Natural killer cell (primary cell): ENCODE data around the gene GNGT2. TPM values are rescaled to one million over a fixed set of nuclear protein-coding genes. Genes with fewer than 3 reads are reported as not detected.

Experiments
- ATAC-seq, 3 donors: fragments of 150-1000 bp in 2 of 3; fragments of 200-7000 bp in 1 of 3; cut with Tn5 transposase; 1 replicate in 1 of 3; 2 replicates in 2 of 3; pipeline ENCODE4 v1.10.0; 2021; ENCODE audit warnings: mild to moderate bottlenecking in 2 of 3, moderate library complexity in 2 of 3
- DNase-seq, 2 donors: peaks; one replicate each; pipeline versions ENCODE4 v3.0.0 to v3.0.0-alpha.2; 2013 to 2021; ENCODE audit warnings: mixed read lengths in 1 of 2
- H3K27ac ChIP-seq: one replicate; pipeline ENCODE4 v1.5.1; 2013; ENCODE audit warnings: mild to moderate bottlenecking, low read length
- H3K27me3 ChIP-seq: one replicate; pipeline ENCODE4 v1.6.1; 2013; ENCODE audit warnings: low read length; ENCODE audit not compliant: control insufficient read depth, insufficient read depth
- H3K36me3 ChIP-seq: one replicate; pipeline ENCODE4 v1.6.1; 2013; ENCODE audit warnings: low read length; ENCODE audit not compliant: control insufficient read depth, insufficient read depth
- H3K4me1 ChIP-seq: one replicate; pipeline ENCODE4 v1.6.1; 2013; ENCODE audit warnings: low read length; ENCODE audit not compliant: control insufficient read depth, insufficient read depth
- H3K4me3 ChIP-seq: one replicate; pipeline ENCODE4 v1.5.1; 2013; ENCODE audit warnings: low read length
- H3K9me3 ChIP-seq: one replicate; pipeline ENCODE4 v1.6.1; 2013; ENCODE audit warnings: low read length; ENCODE audit not compliant: control insufficient read depth, insufficient read depth
- H3K27ac Mint-ChIP-seq, 2 donors: one replicate each; pipeline ENCODE4 v1.8.0; 2022; ENCODE audit warnings: mild to moderate bottlenecking in 2 of 2, mixed read lengths in 2 of 2, moderate library complexity in 1 of 2
- H3K27me3 Mint-ChIP-seq, 2 donors: one replicate each; pipeline ENCODE4 v1.8.0; 2022; ENCODE audit warnings: low read depth in 2 of 2, mixed read lengths in 2 of 2
- H3K36me3 Mint-ChIP-seq: one replicate; pipeline ENCODE4 v1.8.0; 2022; ENCODE audit warnings: mixed read lengths
- H3K4me1 Mint-ChIP-seq, 2 donors: one replicate each; pipeline ENCODE4 v1.8.0; 2022; ENCODE audit warnings: mixed read lengths in 2 of 2
- H3K4me3 Mint-ChIP-seq: one replicate; pipeline ENCODE4 v1.8.0; 2022; ENCODE audit warnings: mild to moderate bottlenecking, moderate library complexity, mixed read lengths
- H3K9me3 Mint-ChIP-seq, 2 donors: one replicate each; pipeline ENCODE4 v1.8.0; 2022; ENCODE audit warnings: mixed read lengths in 2 of 2
- WGBS: methylation state at CpG from one replicate; pipeline ENCODE4 v1.1.7; 2013; ENCODE audit warnings: missing lambda C conversion rate; ENCODE audit not compliant: insufficient coverage; 5-methylcytosine and 5-hydroxymethylcytosine counted together
- intact Hi-C: fragments of 100-400 bp; cut with micrococcal nuclease; formaldehyde crosslinking; loops from one replicate; pipeline ENCODE4 v1.14.2; 2022
- total RNA-seq, 4 donors: library from RNA; stranded (reverse); fragments of 120-200 nt in 1 of 4; gene quantifications; one replicate each; pipeline versions ENCODE4 v1.2.3 to v1.2.4, GENCODE V29; 2013 to 2022
- TF ChIP-seq, protein P1 (sequence below): fragments of 200-600 bp; IDR thresholded peaks from one replicate; pipeline ENCODE4 v1.8.0; 2022; ENCODE audit warnings: antibody characterized with exemption

The GNGT2 gene
- total RNA-seq, 3 donors from 2014 or later (not counting 1 experiment from before 2014, with no cell fraction given), result 35.8 to 41.6 (median 39.4) TPM

DNA sequence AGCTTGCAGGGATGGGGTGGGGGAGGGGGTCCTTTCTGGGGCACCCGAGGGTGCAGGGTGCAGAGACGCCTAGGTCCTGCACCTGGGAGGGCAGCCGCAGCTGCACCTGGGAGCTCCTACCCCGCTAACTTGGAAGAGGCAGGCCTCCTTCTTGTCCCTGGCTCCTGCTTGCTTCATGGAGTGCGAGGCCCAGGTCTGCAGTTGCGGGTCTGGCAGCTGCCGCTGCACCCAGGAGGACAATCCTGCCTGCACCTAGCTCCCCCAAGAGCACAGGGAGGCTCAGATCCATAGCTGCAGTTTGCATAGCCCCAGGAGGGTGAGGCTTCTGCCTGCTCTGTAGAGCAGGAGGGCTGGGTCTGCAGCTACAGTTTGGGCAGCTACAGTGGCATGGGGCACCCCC is 26.6 kb downstream of the GNGT2 start:
- TF ChIP-seq, protein P1, sequence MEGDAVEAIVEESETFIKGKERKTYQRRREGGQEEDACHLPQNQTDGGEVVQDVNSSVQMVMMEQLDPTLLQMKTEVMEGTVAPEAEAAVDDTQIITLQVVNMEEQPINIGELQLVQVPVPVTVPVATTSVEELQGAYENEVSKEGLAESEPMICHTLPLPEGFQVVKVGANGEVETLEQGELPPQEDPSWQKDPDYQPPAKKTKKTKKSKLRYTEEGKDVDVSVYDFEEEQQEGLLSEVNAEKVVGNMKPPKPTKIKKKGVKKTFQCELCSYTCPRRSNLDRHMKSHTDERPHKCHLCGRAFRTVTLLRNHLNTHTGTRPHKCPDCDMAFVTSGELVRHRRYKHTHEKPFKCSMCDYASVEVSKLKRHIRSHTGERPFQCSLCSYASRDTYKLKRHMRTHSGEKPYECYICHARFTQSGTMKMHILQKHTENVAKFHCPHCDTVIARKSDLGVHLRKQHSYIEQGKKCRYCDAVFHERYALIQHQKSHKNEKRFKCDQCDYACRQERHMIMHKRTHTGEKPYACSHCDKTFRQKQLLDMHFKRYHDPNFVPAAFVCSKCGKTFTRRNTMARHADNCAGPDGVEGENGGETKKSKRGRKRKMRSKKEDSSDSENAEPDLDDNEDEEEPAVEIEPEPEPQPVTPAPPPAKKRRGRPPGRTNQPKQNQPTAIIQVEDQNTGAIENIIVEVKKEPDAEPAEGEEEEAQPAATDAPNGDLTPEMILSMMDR, result no peak
- no peaks in the 10 kb centered on the region for H3K36me3 ChIP-seq
- intact Hi-C loops, result loop anchor here (10.0 kb wide), 1 partner anchor 211 kb away; no protein-coding TSS in a partner anchor
- Mint-ChIP-seq H3K4me1 (peaks cover 9 to 13% of the 10 kb centered on the region in 2 donors), H3K36me3 (no peaks in the 10 kb centered on the region), H3K27me3 (no peaks in the 10 kb centered on the region), H3K4me3 (no peak overlapping the region), H3K9me3 (no peaks in the 10 kb centered on the region), H3K27ac (no peak overlapping the region)
- H3K4me3 ChIP-seq, result no peak overlapping the region
- DNase-seq, result no peak
- peaks cover 10% of the 10 kb centered on the region for H3K9me3 ChIP-seq
- 92% methylated on average over 7 of the region's 7 CpGs for WGBS
- ATAC-seq, result no peak
- peaks cover 16% of the 10 kb centered on the region for H3K4me1 ChIP-seq
- H3K27me3 ChIP-seq, result no peaks in the 10 kb centered on the region
- H3K27ac ChIP-seq, result no peak overlapping the region

DNA sequence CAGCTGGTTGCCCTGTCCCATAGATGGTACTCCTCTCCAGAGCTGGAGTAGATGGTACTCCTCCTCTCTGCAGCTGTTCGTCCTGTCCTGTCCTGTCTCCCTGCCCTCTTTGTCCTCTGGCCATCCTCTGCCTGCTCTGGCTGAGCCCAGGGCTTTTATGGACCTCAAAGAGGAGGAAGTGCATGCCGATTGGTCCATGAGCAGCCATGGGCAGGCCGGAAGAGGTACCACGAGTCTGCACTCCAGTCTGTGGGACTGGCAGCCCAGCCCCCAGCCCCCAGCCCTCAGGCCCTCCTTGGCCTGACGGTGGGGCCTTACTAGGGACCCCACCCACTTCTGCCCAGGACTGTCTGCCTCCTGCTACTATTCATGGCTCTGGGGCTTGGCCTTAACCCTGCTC is 27.0 kb downstream of the GNGT2 start:
- Mint-ChIP-seq H3K27ac (no peak overlapping the region), H3K4me3 (no peak overlapping the region), H3K36me3 (no peaks in the 10 kb centered on the region), H3K4me1 (peaks cover 9 to 13% of the 10 kb centered on the region in 2 donors), H3K9me3 (no peaks in the 10 kb centered on the region), H3K27me3 (no peaks in the 10 kb centered on the region)
- H3K36me3 ChIP-seq, result no peaks in the 10 kb centered on the region
- ATAC-seq, result no peak
- H3K27ac ChIP-seq, result no peak overlapping the region
- no peak overlapping the region for H3K4me3 ChIP-seq
- 88% methylated on average over 5 of the region's 5 CpGs for WGBS
- peaks cover 16% of the 10 kb centered on the region for H3K4me1 ChIP-seq
- H3K27me3 ChIP-seq, result no peaks in the 10 kb centered on the region
- intact Hi-C loops, result loop anchor here (10.0 kb wide), 1 partner anchor 211 kb away; no protein-coding TSS in a partner anchor
- TF ChIP-seq, protein P1, result no peak
- no peak for DNase-seq
- H3K9me3 ChIP-seq, result peaks cover 10% of the 10 kb centered on the region

DNA sequence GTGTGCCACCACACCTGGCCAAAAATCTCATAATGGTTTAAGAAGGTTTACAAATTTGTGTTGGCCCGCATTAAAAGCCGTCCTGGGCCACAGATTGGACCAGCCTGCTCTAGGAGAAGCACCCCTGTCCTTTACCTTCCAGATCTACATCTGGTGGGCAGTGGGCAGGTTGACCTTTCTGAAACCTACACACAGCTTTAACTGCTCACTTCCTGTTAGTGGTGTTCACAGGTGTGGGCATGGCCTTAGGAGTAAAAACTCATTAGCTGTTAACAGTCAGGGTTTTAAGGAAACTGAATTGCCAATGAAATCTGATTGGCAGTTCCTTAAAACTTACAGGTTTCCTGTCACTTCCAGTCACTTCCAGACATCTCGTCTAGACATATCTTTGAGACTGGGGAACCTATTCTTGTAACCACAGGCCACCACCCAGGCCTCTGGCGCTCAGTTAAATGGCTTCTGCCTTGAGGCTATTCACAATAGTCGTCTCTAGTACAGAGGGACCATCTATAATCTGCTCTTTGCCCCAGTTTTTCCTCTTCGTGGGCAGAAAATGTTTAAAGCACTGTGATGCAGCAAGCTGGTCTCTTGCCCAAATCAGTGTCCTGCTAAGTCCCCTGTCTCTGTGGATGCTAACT is 29.3 kb downstream of the GNGT2 start:
- DNase-seq (no peak), ATAC-seq (no peak)
- no peaks in the 10 kb centered on the region for H3K27me3 ChIP-seq
- 73% methylated on average over 6 of the region's 6 CpGs for WGBS
- H3K4me3 ChIP-seq, result no peak overlapping the region
- TF ChIP-seq, protein P1, result no peak
- no peaks in the 10 kb centered on the region for H3K36me3 ChIP-seq
- intact Hi-C loops, result loop anchor here (1.0 to 10.0 kb wide), 4 partner anchors 46 to 214 kb away; no protein-coding TSS in a partner anchor
- peaks cover 7% of the 10 kb centered on the region for H3K36me3 Mint-ChIP-seq
- H3K4me1 ChIP-seq, result peaks cover 16% of the 10 kb centered on the region
- H3K9me3 Mint-ChIP-seq, result peaks cover 0 to 2% of the 10 kb centered on the region in 2 donors
- H3K27ac Mint-ChIP-seq, result no peak overlapping the region
- no peak overlapping the region for H3K4me3 Mint-ChIP-seq
- no peak overlapping the region for H3K27ac ChIP-seq
- no peaks in the 10 kb centered on the region for H3K27me3 Mint-ChIP-seq
- H3K4me1 Mint-ChIP-seq, result peaks cover 9 to 13% of the 10 kb centered on the region in 2 donors
- H3K9me3 ChIP-seq, result peaks cover 24% of the 10 kb centered on the region
